GM19025 (cell line): Measurements from ENCODE around the gene MRGPRD.

Experiments
- ATAC-seq: cut with Tn5 transposase; IDR thresholded peaks from one replicate; pipeline ENCODE4 v1.9.1; 2021; ENCODE audit warnings: mild to moderate bottlenecking, low read depth, moderate library complexity; ENCODE audit not compliant: unreplicated experiment

MRGPRD gene, protein sequence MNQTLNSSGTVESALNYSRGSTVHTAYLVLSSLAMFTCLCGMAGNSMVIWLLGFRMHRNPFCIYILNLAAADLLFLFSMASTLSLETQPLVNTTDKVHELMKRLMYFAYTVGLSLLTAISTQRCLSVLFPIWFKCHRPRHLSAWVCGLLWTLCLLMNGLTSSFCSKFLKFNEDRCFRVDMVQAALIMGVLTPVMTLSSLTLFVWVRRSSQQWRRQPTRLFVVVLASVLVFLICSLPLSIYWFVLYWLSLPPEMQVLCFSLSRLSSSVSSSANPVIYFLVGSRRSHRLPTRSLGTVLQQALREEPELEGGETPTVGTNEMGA

DNA sequence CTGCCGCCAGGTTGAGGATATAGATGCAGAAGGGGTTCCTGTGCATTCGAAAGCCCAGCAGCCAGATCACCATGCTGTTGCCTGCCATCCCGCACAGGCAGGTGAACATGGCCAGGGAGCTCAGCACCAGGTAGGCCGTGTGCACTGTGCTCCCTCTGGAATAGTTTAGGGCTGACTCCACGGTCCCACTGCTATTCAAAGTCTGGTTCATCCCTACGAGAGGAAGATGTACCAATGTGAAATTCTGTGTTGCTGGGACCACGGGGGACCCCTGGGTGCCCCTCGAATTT, at the start of gene MRGPRD:
TSS of gene MRGPRD (minus strand) at position 211 of the 290 bp plus-strand sequence. CDS start at position 211, 0 bp downstream.
- no peak for ATAC-seq

DNA sequence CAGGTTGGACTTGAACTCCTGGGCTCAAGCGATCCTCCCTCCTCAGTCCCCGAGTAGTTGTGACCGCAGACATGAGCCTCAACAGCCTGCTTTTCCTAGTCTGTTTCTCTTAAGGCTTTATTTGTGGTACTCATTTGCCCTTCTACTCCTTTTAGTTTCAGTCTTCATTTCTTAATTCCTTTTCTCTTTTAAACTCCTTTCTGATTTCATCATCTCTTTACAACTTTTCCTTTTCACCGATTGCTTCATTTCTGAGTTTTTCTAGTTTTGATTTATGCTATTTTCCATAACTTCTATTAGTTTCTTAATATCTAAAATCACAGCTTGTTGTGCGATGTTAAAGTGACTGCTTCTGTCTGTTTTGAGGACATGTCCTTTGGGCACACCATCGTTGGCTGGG, 49.5 kb upstream of the MRGPRD start:
- ATAC-seq, result no peak

DNA sequence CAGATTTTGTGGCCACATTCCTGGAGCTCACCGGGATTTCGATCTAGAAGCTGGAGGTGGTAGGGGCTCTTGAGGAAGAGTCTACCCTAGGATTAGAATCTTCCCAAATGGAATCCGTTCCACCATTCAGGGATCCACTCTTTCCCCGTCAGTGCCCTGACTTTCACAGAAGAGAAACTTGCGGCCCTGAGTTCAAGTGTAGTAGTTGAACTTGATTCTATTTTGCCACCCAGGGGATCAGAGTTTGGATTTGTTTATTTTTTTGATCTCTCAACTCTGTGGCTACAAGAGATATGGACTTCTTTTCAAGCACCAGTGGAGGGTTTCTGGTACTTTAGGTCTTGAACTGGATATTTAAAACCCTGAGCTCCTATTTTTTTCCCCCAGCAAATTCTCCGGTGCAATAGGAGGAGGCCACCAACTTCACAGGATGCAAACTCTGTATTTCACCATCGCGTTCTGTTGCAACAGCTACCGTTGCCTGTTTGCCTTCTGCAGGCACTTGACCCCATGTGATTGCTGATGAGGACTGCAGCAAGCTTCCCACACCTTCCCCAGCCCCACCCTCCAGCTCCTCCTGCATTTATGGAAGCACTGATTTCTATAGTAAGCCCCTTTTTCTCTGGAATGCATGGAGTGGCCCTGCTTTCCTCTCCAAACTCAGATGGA, 47.1 kb upstream of the MRGPRD start:
- ATAC-seq, result no peak

DNA sequence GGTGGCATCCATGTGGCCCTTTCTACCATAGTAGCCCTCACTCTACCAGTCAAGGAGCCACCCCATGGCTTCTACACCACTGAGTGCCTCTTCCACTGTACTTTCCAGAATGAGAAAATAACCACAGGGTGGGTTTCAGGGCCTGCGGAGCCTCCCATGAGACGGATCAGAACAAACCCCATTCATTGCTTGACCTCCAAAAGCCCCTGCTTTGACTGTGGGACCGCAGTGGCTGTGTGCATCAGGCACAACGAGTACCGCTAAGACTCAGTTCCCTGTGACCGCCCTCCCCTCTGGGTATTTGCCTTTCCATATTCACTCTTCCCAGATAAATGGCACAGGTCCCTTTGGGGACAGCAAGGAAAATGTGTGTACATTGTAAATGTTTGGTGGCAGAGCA, 43.7 kb upstream of the MRGPRD start:
- ATAC-seq, result no peak

DNA sequence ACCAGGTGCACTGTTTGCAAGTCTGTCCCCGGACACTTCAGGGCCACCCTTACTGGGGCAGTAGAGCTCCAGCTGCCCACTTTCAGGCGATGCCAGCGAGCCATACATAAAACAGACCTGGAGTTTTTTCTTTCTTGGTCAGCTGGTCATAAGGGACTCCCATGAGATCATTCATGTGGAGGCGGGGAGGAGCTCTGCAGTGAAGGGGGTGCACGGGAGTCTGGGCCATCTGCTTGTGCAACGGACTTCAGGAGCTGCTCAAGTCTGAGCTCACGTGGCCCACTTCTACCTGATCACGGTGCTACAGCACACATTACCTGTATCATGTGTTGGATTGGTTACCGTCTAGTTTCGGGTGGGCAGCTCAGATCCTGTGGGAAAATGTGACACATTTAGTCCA, 41.5 kb upstream of the MRGPRD start:
- ATAC-seq, result no peak

DNA sequence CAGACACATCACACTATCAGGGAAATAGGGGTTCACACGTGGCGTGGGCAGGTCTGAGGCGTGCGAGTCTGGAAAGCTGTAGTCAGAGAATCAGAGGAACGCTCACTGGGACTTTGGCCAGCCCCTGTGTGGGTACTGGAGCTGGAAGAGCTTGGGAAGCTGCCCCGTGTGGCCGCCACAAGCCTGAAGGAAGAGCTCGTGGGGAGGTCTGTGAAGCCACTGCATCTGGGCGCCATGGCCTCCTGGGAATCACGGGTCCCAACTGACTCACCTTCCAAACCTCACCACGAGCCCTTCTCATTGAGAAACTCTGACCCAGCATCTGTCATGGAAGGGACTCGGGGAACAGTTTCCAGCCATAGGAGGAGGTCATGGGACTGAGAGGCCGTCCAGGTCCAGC, 38.1 kb upstream of the MRGPRD start:
- ATAC-seq, result no peak

DNA sequence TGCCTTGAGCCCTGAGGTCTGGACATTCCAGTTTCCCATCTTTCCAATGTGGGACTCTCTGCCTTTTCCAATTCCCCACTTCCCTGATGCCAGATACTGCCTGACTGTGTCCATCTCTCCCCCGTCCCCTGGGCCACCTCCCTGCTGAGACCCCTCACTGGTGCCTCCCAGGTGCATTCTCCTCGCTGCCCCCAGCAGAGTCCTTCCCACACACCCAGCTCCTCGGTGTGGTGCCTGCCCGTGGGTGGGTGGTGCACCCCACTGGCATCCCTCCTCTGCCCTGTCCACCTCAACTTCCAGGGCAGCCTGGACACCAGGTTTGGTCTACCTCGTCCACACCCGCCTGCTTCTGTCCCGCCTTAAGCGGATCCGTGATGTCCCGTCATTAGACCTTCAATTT, 37.2 kb upstream of the MRGPRD start:
- no peak for ATAC-seq

DNA sequence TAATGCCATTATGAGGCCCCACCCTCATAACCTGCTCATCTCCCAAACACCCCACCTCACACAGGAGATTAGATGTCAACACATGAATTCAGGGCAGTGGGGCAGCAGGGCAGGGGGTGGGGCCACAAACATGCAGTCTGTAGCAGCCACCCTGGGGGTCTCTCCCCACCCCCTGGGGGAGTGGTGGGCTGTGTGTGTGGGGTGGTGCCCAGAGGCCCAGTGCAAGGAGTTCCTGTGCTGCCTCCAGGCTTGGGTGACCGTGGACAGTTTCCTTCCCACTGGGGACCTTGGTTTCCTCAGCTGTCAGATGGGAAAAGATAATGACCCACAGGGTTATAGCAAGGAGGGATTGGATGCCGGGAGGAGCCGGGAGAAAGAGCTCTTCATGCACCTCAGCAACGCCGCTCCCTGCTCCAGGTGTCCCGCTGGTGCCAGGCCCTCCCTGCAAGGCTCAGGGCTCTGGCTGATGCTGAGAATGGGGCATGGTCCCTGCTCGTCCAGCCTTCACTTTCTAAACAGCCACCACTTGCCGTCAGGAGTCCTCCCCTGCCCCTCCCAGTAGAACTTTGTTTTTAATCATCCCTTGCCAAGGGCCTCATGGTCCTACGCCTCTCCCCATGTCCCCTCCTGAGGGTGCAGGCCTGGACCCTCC, 34.2 kb upstream of the MRGPRD start:
- ATAC-seq, result no peak

DNA sequence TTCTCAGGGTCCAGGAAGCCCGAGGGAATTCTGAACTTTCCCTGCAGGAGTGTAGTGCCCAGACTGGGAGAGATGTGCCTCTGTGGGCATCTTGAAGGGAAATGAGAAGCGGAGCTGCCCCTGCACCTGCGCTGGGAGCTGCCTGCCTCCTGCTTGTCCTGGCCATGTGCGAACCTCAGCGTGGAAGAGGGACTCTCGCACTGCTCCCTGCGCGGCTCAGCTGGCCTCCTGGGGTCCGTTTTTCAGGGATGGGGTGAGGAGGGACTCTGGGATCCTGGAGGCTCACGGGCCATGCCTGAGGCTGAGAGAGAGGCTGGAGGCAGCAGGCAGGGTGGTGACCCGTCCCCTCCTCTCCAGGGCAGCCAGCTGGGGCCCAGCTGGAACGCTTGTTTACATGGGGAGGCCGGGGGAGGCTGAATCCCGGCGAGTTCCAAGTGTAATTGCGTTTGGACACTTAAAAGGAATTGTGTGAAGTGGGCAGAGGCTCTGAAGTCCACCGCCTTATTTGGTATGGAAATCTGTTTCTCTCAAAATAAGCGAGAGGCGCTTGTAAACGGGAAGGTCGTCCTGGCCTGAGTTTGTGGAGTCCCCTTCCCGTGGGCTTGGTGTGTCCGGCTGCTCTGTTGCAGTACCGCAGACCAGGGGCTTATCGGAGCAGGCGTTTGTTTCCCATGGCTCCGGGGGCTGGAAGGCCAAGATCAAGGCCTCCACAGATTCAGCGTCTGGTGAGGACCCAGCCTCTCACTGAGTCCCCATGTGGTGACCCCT, 33.5 kb upstream of the MRGPRD start:
- no peak for ATAC-seq

DNA sequence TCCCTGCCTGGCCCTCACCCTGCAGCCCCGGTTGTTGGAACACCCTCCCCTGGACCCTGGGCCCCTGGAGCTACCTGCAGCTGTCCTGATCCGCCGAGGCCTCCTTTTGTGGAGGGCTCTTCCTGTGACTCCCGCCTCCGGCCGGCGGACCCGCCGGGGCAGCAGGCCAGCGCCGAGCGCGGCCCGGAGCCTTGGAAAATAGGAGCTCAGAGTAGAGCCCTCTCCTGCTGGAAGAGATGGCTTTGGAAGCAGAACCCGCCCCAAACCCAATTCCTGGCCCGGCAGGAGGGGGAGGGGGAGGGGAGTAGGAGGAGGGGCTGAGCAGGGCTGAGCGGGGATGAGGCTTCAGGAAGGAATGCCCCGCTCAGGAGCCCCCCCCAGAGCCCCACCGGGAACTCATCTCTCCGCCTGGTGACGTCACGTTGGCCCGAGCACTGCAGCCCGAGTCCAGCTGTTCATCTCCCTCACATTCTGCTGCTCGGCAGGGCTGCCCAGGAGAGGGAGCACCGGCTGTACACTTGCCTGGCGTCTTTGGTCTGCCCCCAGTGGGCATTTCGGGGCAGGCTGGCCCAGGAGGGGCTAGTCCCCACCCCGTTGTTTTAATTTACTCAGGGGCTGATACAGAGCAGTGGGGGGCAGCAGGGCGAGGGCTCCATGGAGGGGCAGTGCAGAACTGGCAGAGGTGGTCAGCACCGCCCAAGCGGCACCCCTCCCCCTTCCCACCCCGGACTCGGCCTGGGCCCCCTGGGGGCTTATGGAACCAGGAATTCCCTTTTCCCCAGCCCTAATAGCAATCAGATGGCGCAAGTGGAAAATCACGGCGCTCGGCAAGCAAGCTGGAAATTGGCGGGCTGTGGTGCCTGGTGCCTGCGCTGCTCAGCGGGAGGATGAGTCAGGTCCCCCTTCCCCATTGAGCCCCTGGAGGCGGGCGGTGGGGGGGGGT, 32.5 kb upstream of the MRGPRD start, which contains the start of gene MRGPRF:
TSS of gene MRGPRF (minus strand) at position 238 of the 943 bp plus-strand sequence. CDS start 3,345 bp downstream, outside the sequence.
- no peak for ATAC-seq

DNA sequence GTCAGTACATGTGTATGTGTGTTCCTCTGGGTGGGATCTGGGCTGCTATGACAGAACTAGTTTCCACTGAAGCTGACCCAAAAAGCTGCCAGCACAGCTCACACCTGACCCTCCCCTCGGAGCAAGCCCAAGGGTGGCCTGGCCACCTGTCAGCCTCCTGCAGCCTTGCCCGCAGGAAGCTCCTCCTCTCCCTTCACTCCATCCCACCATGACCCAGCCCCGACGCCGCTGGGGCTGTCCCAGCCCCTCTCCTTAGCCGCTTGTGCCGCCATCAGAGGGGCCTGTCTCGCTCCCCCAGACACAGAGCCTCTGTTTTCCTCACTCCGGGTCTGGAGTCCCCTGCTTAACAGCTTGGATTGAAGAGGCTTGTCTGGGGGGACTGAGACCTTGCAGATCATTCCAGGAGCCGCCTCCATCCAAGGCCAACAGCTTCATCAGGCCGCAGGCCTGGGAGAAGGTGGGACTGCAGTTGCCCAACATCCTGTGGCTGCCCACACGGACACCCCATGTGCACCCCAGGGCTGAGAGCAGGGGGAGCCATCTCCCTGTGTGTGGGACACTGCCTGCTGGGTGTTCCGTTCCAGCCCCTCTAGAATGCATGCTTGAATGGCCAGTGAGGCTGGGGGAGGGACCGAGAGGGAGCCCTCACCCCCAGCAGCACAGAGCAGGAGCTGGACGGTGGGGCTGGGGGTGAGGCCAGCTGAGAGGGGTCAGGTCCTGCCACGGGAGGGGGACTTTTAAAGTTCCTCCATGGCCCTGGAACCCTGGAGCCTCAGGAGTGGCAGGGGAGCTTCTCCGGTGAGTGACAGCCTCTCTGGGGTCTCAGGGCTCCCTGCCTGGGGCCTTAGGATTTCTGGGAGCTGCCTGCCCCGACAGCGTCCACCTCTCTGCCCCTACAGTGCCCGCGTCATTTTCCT, 31.6 kb upstream of the MRGPRD start:
- ATAC-seq, result no peak

DNA sequence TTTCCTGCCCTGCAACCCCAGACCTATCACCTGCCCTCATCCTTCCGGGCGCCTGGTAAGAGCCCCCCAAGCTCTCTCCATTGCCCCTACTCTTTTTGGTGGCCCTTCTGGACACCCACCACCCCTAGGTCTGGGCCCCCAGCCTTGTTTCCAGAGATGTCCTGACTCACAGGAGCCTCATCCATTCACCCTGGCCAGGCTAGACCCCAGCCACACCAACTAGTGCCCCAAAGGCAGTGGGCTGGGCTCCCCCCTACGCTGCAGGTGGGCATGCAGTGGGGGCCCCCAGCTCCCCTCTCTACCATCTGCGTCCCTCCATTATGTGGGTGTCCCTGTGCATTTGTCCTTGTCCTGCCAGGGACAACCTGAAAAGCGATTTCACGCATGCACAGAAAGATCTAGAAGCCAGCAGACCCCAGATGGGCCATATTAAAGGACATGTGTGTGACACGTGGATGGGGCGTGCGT, 30.9 kb upstream of the MRGPRD start:
- no peak for ATAC-seq

DNA sequence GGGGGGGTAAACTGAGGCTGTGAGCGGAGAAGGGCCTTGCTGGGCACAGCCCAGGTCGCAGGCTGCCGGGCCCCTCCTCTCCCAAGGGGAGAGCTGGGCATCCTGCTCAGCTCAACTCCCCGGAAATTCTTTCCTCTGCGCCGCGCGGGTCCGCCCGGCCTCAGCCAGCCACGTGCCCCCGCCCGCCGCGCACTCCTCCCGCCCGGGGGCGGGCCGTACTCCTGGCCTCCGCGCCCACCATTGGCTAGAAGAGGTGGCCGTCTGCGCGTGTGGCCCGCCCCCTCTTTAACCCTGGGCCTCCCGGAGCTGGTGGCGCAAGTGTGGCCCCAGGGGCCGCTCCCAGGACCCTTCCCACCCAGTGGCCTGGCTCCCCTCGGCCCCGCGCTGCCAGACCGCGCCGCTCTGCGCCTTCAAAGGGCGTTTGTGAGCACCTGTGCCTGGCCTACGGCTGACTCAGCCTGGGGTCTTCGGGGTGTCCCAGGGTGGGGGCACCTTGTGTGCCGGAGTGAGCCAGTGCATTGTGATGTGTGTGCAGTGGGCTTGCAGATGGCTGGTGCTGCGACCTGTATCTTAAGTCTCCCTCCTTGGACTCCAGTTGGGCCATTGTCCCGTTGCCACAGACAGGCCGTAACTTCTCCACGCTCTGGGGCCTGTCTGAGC, 30.3 kb upstream of the MRGPRD start:
- no peak for ATAC-seq

DNA sequence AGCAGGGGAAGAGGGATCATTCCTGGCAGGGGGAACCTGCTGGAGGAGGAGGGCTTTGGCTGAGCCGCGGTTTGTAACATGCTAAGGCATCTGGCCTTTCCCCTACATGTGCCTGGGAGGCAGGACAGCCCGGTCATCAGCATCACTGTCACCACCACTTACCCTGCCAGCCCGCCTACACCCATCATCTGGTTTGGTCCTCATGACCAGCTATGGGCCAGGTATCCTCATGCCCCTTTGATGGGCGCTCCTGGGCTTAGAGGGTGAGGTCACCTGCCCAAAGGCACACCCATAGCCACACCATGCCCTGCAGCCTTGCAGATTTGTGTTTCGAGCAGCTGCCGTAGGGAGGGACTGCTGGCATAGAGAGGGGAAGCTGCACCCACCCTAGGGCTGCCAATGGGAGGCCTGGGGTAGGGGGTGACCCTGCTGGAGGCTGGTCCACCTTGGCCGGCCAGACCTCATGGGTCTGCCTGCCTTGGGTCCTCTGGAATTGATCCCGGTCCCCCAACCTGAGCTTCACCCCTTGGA, 29.6 kb upstream of the MRGPRD start:
- ATAC-seq, result no peak

DNA sequence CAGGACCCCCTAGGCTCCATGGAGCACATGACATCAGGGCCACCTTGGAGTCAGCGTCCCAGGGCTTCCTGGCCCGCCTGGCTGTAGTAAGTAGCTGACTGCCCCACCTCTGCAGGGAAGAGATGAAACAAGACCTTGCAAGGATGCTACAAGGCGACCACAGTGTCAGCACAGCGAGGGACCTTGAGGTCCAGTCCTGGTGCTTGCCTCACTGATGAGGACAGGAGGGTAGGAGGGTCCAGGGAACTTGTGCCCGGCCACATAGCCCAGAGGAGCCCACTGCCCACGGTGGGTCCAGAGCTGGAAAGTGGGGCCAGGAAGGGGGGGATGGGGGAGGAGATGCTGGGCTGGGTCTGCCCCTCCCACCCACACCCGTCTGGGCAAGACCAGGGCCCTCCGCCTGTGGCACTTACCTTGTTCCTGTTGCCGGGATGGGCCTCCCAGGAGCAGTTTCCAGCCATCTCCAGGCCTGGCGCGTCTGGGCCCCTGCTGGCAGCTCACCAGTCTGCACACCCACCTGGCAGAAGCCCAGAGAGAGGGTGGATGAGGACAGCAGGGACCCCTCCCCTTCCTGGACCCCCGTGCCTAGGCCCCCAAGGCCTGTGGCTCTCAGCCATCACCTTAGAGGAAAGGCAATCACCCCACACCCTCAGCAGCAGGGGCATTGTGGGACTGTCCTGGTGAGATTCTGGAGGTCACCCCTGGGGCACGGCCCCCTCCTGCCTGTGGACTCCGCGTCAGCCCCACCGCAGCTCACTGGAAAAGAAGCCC, 28.8 kb upstream of the MRGPRD start:
- ATAC-seq, result no peak

DNA sequence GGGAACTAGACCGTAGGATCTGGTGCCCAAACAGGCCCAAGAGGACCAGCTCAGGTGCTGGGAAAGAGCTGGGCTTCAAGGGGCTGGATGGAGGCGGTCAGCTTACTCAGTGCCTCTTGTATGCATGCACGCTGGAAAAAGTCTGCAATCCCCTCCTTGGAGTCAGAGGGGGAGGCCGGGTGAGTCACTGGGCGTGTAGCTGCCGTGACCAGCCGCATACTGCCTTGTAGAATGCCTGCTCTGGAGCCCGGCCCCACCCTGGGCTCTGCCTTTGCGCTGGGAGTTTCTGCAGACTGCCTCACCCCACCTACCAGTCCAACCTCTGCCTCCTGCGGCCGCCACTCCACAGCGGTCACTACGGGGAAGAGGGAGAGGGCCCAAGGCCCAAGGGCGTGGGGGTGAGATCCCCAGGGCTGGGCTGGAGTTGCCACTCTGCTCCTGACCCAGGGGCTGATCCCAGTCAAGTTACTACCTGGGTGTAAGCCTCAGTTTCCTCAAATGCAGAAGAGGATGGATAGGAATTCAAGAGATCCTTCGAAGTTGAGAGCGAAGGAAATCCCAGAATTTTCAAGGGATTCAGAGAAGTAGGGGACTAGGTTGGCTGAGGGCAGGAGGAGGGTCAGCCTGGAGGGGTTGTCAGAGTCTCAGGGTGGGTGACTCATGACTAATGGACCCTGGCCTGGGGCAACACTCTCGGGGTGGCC, 28.1 kb upstream of the MRGPRD start:
- ATAC-seq, result no peak

DNA sequence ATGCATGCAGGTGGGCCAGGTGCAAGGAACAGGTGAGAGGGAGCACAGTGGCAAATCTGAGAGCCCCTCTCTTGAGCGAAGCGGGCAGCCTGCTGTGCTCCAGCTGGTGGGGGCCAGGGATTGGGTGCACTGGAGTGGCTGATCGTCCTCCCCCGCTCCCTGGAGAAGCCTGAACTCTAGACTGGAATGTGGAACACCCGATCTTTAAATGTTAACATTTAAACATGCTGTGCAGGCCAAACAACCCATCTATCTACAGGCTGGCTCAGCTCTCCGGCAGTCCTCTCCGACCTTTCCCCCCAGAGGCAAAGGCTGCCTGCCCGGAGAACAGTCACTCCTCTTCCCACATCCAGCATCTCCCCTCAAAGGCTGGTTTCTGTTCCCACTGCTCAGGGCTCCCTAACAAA, 27.2 kb upstream of the MRGPRD start:
- ATAC-seq, result no peak
